ENCODE measurements around the gene TAB2.

The TAB2 gene

DNA sequence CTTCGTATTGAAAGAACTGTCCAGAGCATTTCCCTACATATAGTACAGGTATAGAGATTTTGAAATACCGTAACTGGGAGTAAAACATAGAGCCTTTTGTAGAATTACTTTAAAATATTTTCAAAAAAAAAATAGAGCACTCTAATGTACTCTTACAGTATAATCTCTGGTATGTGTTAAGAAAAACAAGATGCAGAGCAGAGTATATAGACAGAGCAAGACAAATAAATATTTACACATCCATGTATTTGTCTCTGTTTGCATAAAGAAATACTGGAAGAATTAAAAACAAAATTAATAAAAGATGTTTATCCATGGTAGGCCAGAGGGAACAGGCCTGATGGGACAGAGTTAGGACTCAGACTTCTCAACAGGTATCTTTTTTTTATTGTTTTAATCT is 54.5 kb downstream of the TAB2 start:
- TF ChIP-seq, protein P1, sequence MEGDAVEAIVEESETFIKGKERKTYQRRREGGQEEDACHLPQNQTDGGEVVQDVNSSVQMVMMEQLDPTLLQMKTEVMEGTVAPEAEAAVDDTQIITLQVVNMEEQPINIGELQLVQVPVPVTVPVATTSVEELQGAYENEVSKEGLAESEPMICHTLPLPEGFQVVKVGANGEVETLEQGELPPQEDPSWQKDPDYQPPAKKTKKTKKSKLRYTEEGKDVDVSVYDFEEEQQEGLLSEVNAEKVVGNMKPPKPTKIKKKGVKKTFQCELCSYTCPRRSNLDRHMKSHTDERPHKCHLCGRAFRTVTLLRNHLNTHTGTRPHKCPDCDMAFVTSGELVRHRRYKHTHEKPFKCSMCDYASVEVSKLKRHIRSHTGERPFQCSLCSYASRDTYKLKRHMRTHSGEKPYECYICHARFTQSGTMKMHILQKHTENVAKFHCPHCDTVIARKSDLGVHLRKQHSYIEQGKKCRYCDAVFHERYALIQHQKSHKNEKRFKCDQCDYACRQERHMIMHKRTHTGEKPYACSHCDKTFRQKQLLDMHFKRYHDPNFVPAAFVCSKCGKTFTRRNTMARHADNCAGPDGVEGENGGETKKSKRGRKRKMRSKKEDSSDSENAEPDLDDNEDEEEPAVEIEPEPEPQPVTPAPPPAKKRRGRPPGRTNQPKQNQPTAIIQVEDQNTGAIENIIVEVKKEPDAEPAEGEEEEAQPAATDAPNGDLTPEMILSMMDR (IDR thresholded peaks at IDR 0.05; ENCODE audit: low read depth, low read length) = no peak
- no peak overlapping the region for H3K4me3 ChIP-seq (replicated peaks in 1 of 2; ENCODE audit: low read depth in 2 of 2, low read length in 2 of 2)
- DNase-seq (ENCODE audit: low read depth in 2 of 2) = no peak

DNA sequence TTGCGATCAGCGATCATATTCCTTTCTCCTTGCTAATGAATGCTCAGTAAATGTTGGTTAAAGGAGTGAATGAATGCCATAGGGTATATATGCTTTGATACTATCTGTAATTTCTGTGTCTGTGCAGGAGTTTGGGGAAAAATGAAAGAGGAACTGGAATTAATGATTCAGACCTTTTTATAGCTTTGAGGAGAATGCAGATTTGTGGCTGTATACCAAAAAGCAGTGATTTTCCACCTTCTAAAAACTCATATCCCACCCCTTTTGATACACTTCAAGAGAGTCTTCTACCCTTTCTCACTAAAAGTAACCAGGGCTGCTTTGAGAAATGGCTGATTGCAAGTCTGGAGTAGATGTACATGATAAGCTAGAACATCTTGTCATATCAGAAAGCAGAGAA is 56.0 kb downstream of the TAB2 start:
- no peak overlapping the region for H3K4me3 ChIP-seq (replicated peaks in 1 of 2; ENCODE audit: low read depth in 2 of 2, low read length in 2 of 2)
- TF ChIP-seq, protein P1 (IDR thresholded peaks at IDR 0.05; ENCODE audit: low read depth, low read length) = no peak
- DNase-seq (ENCODE audit: low read depth in 2 of 2) = no peak

DNA sequence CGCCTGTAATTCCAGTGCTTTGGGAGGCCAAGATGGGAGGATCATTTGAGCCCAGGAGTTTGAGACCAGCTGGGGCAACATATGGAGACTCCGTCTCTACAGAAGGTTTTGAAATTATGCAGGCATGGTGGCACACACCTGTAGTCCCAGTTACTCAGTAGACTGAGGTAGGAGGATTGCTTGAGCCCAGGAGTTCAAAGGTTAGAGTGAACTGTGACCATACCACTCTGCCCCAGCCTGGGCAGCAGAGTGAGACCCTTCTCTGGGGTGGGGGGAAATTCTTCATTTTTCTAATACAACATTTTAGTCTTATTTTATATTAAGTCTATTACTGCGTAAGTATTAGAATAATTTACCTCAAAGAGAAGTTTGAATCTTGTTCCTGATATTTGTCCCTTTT is 62.5 kb downstream of the TAB2 start:
- TF ChIP-seq, protein P1 (IDR thresholded peaks at IDR 0.05; ENCODE audit: low read depth, low read length) = no peak
- no peak overlapping the region for H3K4me3 ChIP-seq (replicated peaks in 1 of 2; ENCODE audit: low read depth in 2 of 2, low read length in 2 of 2)
- DNase-seq (ENCODE audit: low read depth in 2 of 2) = no peak

DNA sequence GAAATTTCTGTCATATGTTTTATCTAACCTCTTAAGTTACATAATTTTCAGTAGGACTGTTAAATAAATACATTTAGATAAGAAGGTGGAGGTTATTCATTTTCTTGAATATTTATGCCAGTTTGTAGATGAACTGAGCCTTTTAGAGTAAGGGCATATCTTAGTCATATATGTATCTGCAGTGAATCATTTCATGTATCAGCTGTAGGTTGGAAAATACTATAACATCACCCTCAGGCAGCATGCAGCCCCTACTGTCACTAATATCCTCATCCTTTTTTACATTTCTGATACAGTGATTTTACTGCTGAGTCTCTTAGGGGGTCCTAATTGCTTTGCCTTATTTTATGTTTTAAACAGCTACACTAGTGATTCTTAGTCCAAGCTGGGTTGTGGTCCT is 63.0 kb downstream of the TAB2 start:
- DNase-seq (ENCODE audit: low read depth in 2 of 2) = no peak
- TF ChIP-seq, protein P1 (IDR thresholded peaks at IDR 0.05; ENCODE audit: low read depth, low read length) = no peak
- H3K4me3 ChIP-seq (replicated peaks in 1 of 2; ENCODE audit: low read depth in 2 of 2, low read length in 2 of 2) = no peak overlapping the region

DNA sequence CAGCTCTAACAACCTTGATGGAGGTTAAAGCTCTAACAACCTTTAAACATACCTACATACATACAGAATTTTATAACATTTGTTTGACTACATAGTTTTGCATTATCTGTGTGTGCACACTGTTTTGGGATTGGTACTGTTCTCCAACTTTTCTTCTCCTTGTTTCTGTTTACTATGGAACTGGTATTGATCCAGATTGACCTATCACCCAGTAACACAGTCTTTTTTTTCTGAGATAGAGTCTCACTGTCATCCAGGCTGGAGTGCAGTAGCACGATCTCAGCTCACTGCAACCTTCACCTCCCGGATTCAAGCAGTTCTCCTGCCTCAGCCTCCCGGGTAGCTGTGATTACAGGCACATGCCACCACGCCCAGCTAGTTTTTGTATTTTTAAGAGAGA is 65.9 kb downstream of the TAB2 start:
- no peak for DNase-seq (ENCODE audit: low read depth in 2 of 2)
- H3K4me3 ChIP-seq (replicated peaks in 1 of 2; ENCODE audit: low read depth in 2 of 2, low read length in 2 of 2) = no peak overlapping the region
- TF ChIP-seq, protein P1 (IDR thresholded peaks at IDR 0.05; ENCODE audit: low read depth, low read length) = no peak

DNA sequence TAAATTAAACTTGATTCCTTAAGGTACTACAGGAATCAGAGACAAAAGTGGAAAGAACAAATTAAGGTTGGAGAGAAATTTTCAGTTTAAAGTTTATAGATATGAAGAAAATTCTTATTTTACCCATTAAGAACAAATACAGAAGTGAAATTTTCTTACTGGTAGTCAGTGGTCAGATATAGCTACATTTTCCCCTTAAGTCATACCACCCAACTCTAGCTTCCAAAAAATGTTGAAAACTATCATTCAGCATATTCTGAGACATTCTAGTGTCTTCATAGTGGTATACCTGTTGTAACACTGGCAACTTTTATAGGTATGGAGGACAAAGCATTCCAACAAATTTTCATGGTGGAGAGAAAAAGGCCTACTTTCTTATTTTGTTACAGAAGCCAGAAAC is 67.0 kb downstream of the TAB2 start:
- H3K4me3 ChIP-seq (replicated peaks in 1 of 2; ENCODE audit: low read depth in 2 of 2, low read length in 2 of 2) = no peak overlapping the region
- DNase-seq (ENCODE audit: low read depth in 2 of 2) = no peak
- TF ChIP-seq, protein P1 (IDR thresholded peaks at IDR 0.05; ENCODE audit: low read depth, low read length) = no peak

DNA sequence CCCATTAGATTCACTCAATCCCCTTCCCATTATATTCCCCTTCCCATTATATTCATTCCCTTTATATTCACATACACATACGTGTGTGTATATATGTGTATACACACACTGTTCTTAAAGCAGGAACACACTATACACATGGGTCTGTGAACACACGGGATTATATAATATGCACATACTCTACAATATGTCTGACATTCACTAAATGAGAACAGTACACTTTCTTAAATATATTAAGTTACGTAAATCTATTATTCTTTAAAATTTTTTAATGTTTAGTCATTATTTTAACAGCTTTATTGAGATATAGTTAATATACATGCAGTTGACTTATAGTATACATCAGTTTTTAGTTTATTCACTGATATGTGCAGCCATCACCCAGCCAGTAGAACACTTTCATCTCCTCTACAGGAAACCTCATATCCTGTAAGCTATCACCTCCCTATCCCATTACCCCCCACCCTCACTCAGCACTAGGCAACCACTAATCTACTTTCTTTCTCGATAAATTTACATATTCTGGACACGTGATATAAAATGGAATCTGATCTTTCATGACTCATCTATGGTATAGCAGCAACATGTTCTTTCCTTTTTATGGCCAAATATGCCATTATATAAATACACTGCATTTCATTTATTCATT is 68.6 kb downstream of the TAB2 start:
- TF ChIP-seq, protein P1 (IDR thresholded peaks at IDR 0.05; ENCODE audit: low read depth, low read length) = no peak
- no peak for DNase-seq (ENCODE audit: low read depth in 2 of 2)
- no peak overlapping the region for H3K4me3 ChIP-seq (replicated peaks in 1 of 2; ENCODE audit: low read depth in 2 of 2, low read length in 2 of 2)
